K562 (cell line): Measurements from ENCODE around the gene IARS2. TPM values are rescaled to one million over a fixed set of nuclear protein-coding genes. Genes with fewer than 3 reads are reported as not detected.

Source experiments
- ARID3A ChIP-seq: IDR thresholded peaks from 2 replicates; pipeline ENCODE4 v1.6.1; 2012; ENCODE audit warnings: low read depth, low read length, improper control_type of control experiment, borderline replicate concordance
- FOXK2 ChIP-seq, 2 experiments: fragments of 450-650 bp; IDR thresholded peaks in 1 of 2; conservative IDR thresholded peaks in 1 of 2; 2 replicates each; pipeline ENCODE4 v1.6.1; 2016; ENCODE audit warnings: low read depth in 2 of 2, mild to moderate bottlenecking in 1 of 2
- FOXM1 ChIP-seq, 2 experiments: fragments of 450-650 bp in 1 of 2; sonication (generic) in 1 of 2; formaldehyde crosslinking in 1 of 2; IDR thresholded peaks; 2 replicates each; pipeline versions ENCODE4 v1.6.1 to v1.9.0; 2017 to 2022; ENCODE audit warnings: low read depth in 2 of 2, mild to moderate bottlenecking in 2 of 2, missing genetic modification reagents in 1 of 2, moderate library complexity in 1 of 2
- GATAD2B ChIP-seq: fragments of 450-650 bp; IDR thresholded peaks from 2 replicates; pipeline ENCODE4 v1.6.1; 2017; ENCODE audit warnings: mild to moderate bottlenecking, borderline replicate concordance
- HDAC2 ChIP-seq: fragments of 450-650 bp; IDR thresholded peaks from 2 replicates; pipeline ENCODE4 v1.6.1; 2016; ENCODE audit warnings: mild to moderate bottlenecking
- IRF2 ChIP-seq: sonication (generic); formaldehyde crosslinking; IDR thresholded peaks from 2 replicates; pipeline ENCODE4 v1.8.1; 2022; ENCODE audit warnings: mild to moderate bottlenecking, missing genetic modification reagents
- KLF16 ChIP-seq: IDR thresholded peaks from 2 replicates; pipeline ENCODE4 v1.6.1; 2016; ENCODE audit warnings: antibody characterized with exemption
- MAX ChIP-seq: sonication (generic); formaldehyde crosslinking; IDR thresholded peaks from 2 replicates; pipeline ENCODE4 v1.9.0; 2022; ENCODE audit warnings: mild to moderate bottlenecking, missing genetic modification reagents
- MCM2 ChIP-seq: fragments of 450-650 bp; IDR thresholded peaks from 2 replicates; pipeline ENCODE4 v1.6.1; 2017; ENCODE audit warnings: low read depth, mild to moderate bottlenecking
- NR0B1 ChIP-seq: fragments of 450-650 bp; IDR thresholded peaks from one replicate; pipeline ENCODE4 v1.6.1; 2018; ENCODE audit warnings: mild to moderate bottlenecking, moderate library complexity; ENCODE audit not compliant: partially characterized antibody
- PBX2 ChIP-seq, 2 experiments: IDR thresholded peaks in 1 of 2; conservative IDR thresholded peaks in 1 of 2; 2 replicates each; pipeline ENCODE4 v1.6.1; 2016; ENCODE audit warnings: low read depth in 2 of 2, mild to moderate bottlenecking in 1 of 2, missing compliant biosample characterization in 1 of 2, missing genetic modification characterization in 1 of 2, moderate library complexity in 1 of 2
- RAD21 ChIP-seq, 2 experiments: fragments of 250-450 bp in 1 of 2; fragments of 450-650 bp in 1 of 2; sonication (Bioruptor Pico) in 1 of 2; formaldehyde crosslinking in 1 of 2; IDR thresholded peaks in 1 of 2; conservative IDR thresholded peaks in 1 of 2; 2 replicates each; pipeline versions ENCODE4 v1.4.0 to v1.8.0; 2020 to 2022; ENCODE audit warnings: mild to moderate bottlenecking in 2 of 2, moderate library complexity in 1 of 2
- ZBTB26 ChIP-seq: fragments of 450-650 bp; formaldehyde crosslinking; IDR thresholded peaks from 2 replicates; pipeline ENCODE4 v1.4.0; 2022; ENCODE audit warnings: missing genetic modification characterization
- ZHX1 ChIP-seq: fragments of 150-350 bp; conservative IDR thresholded peaks from 2 replicates; pipeline ENCODE4 v1.6.1; 2014; ENCODE audit warnings: low read length
- ZNF24 ChIP-seq: fragments of 450-650 bp; IDR thresholded peaks from 2 replicates; pipeline ENCODE4 v1.6.1; 2016
- ZZZ3 ChIP-seq: fragments of 450-650 bp; IDR thresholded peaks from 2 replicates; pipeline ENCODE4 v1.6.1; 2016; ENCODE audit warnings: antibody characterized with exemption, mild to moderate bottlenecking, moderate library complexity
- polyA plus RNA-seq, 8 experiments: library from polyadenylated mRNA; depleted of rRNA in 4 of 8; stranded (reverse) in 5 of 8; unstranded in 3 of 8; fragments of >200 nt; fragmentation: Nextera tagmentation in 2 of 8; fragmentation: Illumina TruSeq in 1 of 8; extraction: Ambion mirVana in 2 of 8; extraction: Trizol in 1 of 8; gene quantifications; 2 replicates each; pipeline versions ENCODE4 v1.2.1 to v1.2.3, GENCODE V29; 2011 to 2014; ENCODE audit warnings: inconsistent platforms in 1 of 8, missing spikeins in 1 of 8
- total RNA-seq, 7 experiments: library from RNA; depleted of rRNA in 6 of 7; stranded (reverse); fragments of >200 nt in 6 of 7; fragmentation: Illumina TruSeq in 2 of 7; extraction: Trizol in 2 of 7; gene quantifications; 2 replicates each; pipeline versions ENCODE4 v1.2.1 to v1.2.3, GENCODE V29; 2011 to 2021; ENCODE audit warnings: low replicate concordance in 1 of 7

Gene IARS2
- total and polyA plus RNA-seq, 9 of the 15 experiments (the other 6 are each of a cell fraction or from before 2014, with no cell fraction given) = 39.6 to 127 (median 93.8) TPM

GRCh38 chr1:220113136-220113695 is 19.3 kb downstream of the IARS2 start (continued):
- TF ChIP-seq PBX2 (CRISPR knock-in tag; IDR thresholded peaks at IDR 0.05; ENCODE audit: low read depth) = no peak
- peak; percentile 58 for TF ChIP-seq PBX2 (tag; conservative IDR thresholded peaks at IDR 0.05; ENCODE audit: low read depth)
- peak; percentile 29; the same call in 1 of the 2 replicates for TF ChIP-seq FOXM1 (IDR thresholded peaks at IDR 0.05; ENCODE audit: low read depth)
- TF ChIP-seq FOXM1 (CRISPR knock-in tag; IDR thresholded peaks at IDR 0.05; ENCODE audit: low read depth) = no peak
- no peak for TF ChIP-seq ZNF24
- no peak for TF ChIP-seq IRF2 (CRISPR knock-in tag)
- TF ChIP-seq GATAD2B = 0 out of 2 replicates have a peak, but pooled peaks have one; percentile 26
- TF ChIP-seq MCM2 = no peak
- TF ChIP-seq KLF16 = peak; percentile 36; the same call in 1 of the 2 replicates
- TF ChIP-seq ARID3A = peak; percentile 93
- TF ChIP-seq HDAC2 = 0 out of 2 replicates have a peak, but pooled peaks have one; percentile 23
- TF ChIP-seq ZBTB26 (CRISPR knock-in tag) = no peak
- peak; percentile 22 to 34; a peak in 2 of 4 replicates for TF ChIP-seq RAD21 (CRISPR knock-in tag; conservative IDR thresholded peaks at IDR 0.05 in 1 of 2, IDR thresholded peaks at IDR 0.05 in 1 of 2)
- no peak for TF ChIP-seq MAX (CRISPR knock-in tag)
- no peak for TF ChIP-seq FOXK2 (conservative IDR thresholded peaks at IDR 0.05 in 1 of 2, IDR thresholded peaks at IDR 0.05 in 1 of 2; ENCODE audit: low read depth in 2 of 2)
- peak; percentile 46; the same call in 1 of the 2 replicates for TF ChIP-seq ZZZ3
- 0 out of 2 replicates have a peak, but pooled peaks have one; percentile 60 for TF ChIP-seq ZHX1
- no peak for TF ChIP-seq NR0B1
